GM23338 (cell line): ENCODE measurements around the gene AGBL4. TPM values are rescaled to one million over a fixed set of nuclear protein-coding genes. Genes with fewer than 3 reads are reported as not detected.

Source experiments
- ATAC-seq: fragments of 200-7000 bp; cut with Tn5 transposase; 3 replicates; pipeline ENCODE4 v1.9.1; 2020
- DNase-seq: peaks from one replicate; pipeline ENCODE4 v3.0.0-alpha.2; 2015; ENCODE audit warnings: low spot score
- H2AFZ ChIP-seq: fragments of 200-600 bp; sonication (generic); 2 replicates; pipeline ENCODE4 v1.8.0; 2016; ENCODE audit warnings: antibody characterized with exemption, mild to moderate bottlenecking, moderate library complexity
- H3F3A ChIP-seq: fragments of 200-600 bp; sonication (generic); replicated peaks from 2 replicates; pipeline ENCODE4 v1.8.0; 2017; ENCODE audit warnings: antibody characterized with exemption, mixed run types, low read depth
- H3K27ac ChIP-seq: fragments of 200-600 bp; sonication (generic); 2 replicates; pipeline ENCODE4 v1.6.1; 2016; ENCODE audit warnings: low read depth
- H3K27me3 ChIP-seq: fragments of 200-600 bp; sonication (generic); 2 replicates; pipeline ENCODE4 v1.8.0; 2016; ENCODE audit warnings: mild to moderate bottlenecking, mixed run types, moderate library complexity; ENCODE audit not compliant: insufficient read depth
- H3K36me3 ChIP-seq: fragments of 200-600 bp; sonication (generic); 2 replicates; pipeline ENCODE4 v1.8.0; 2016; ENCODE audit warnings: mild to moderate bottlenecking; ENCODE audit not compliant: insufficient read depth
- H3K4me1 ChIP-seq: fragments of 200-600 bp; sonication (generic); 2 replicates; pipeline ENCODE4 v1.8.0; 2016; ENCODE audit warnings: mild to moderate bottlenecking, moderate library complexity; ENCODE audit not compliant: insufficient read depth
- H3K4me2 ChIP-seq: fragments of 200-600 bp; sonication (generic); 2 replicates; pipeline ENCODE4 v1.7.1; 2017; ENCODE audit warnings: mixed run types
- H3K4me3 ChIP-seq: fragments of 200-600 bp; sonication (generic); 2 replicates; pipeline ENCODE4 v1.6.1; 2016; ENCODE audit warnings: mixed run types
- H3K79me2 ChIP-seq: fragments of 200-600 bp; sonication (generic); replicated peaks from 2 replicates; pipeline ENCODE4 v1.8.0; 2017; ENCODE audit warnings: mild to moderate bottlenecking; ENCODE audit not compliant: insufficient read depth
- H3K9me2 ChIP-seq: fragments of 200-600 bp; sonication (generic); 2 replicates; pipeline ENCODE4 v1.8.0; 2017; ENCODE audit not compliant: insufficient read depth
- H4K20me1 ChIP-seq: fragments of 200-600 bp; sonication (generic); replicated peaks from 2 replicates; pipeline ENCODE4 v1.8.0; 2017; ENCODE audit warnings: mild to moderate bottlenecking; ENCODE audit not compliant: insufficient read depth
- H3K27ac Mint-ChIP-seq: 2 replicates; pipeline ENCODE4 v1.8.0; 2020; ENCODE audit warnings: inconsistent platforms, mild to moderate bottlenecking, moderate library complexity, mixed read lengths
- H3K27me3 Mint-ChIP-seq: 3 replicates; pipeline ENCODE4 v1.8.0; 2022; ENCODE audit warnings: low read depth, mild to moderate bottlenecking, moderate library complexity, mixed read lengths, inconsistent platforms; ENCODE audit not compliant: insufficient read depth, poor library complexity
- H3K36me3 Mint-ChIP-seq: 3 replicates; pipeline ENCODE4 v1.8.0; 2021; ENCODE audit warnings: low read depth, mild to moderate bottlenecking, inconsistent platforms, moderate library complexity, mixed read lengths
- H3K4me1 Mint-ChIP-seq: 3 replicates; pipeline ENCODE4 v1.8.0; 2020; ENCODE audit warnings: mild to moderate bottlenecking, inconsistent platforms, mixed read lengths
- H3K4me3 Mint-ChIP-seq: 3 replicates; pipeline ENCODE4 v1.8.0; 2021; ENCODE audit warnings: moderate library complexity, mild to moderate bottlenecking, inconsistent platforms, mixed read lengths
- H3K9me3 Mint-ChIP-seq: 3 replicates; pipeline ENCODE4 v1.8.0; 2020; ENCODE audit warnings: moderate library complexity, mild to moderate bottlenecking, inconsistent platforms, mixed read lengths
- CREB1 ChIP-seq: fragments of 250-450 bp; sonication (Bioruptor Pico); IDR thresholded peaks from 2 replicates; pipeline ENCODE4 v1.5.0; 2020; ENCODE audit warnings: low read depth, mild to moderate bottlenecking, moderate library complexity
- CTCF ChIP-seq, 2 experiments: fragments of 200-600 bp in 1 of 2; sonication (generic) in 1 of 2; conservative IDR thresholded peaks; 2 replicates each; pipeline versions ENCODE4 v1.5.1 to v1.6.1; 2016 to 2017; ENCODE audit warnings: antibody characterized with exemption in 2 of 2, low read depth in 2 of 2, mild to moderate bottlenecking in 2 of 2, moderate library complexity in 1 of 2
- ETS1 ChIP-seq: IDR thresholded peaks from 2 replicates; pipeline ENCODE4 v1.6.1; 2016; ENCODE audit warnings: antibody characterized with exemption
- JUNB ChIP-seq: IDR thresholded peaks from one replicate; pipeline ENCODE4 v1.6.1; 2016; ENCODE audit warnings: antibody characterized with exemption; ENCODE audit not compliant: unreplicated experiment
- NANOG ChIP-seq: IDR thresholded peaks from 2 replicates; pipeline ENCODE4 v1.6.1; 2016; ENCODE audit warnings: antibody characterized with exemption, borderline replicate concordance
- POLR2AphosphoS5 ChIP-seq: IDR thresholded peaks from 2 replicates; pipeline ENCODE4 v1.6.1; 2016; ENCODE audit warnings: antibody characterized with exemption, low read depth
- REST ChIP-seq: IDR thresholded peaks from one replicate; pipeline ENCODE4 v1.6.1; 2018; ENCODE audit warnings: antibody characterized with exemption; ENCODE audit not compliant: unreplicated experiment
- STAT1 ChIP-seq: IDR thresholded peaks from one replicate; pipeline ENCODE4 v1.6.1; 2016; ENCODE audit warnings: antibody characterized with exemption; ENCODE audit not compliant: unreplicated experiment
- ZNF114 ChIP-seq: fragments of 250-450 bp; sonication (Bioruptor Pico); IDR thresholded peaks from 2 replicates; pipeline ENCODE4 v1.5.0; 2020; ENCODE audit warnings: mild to moderate bottlenecking, moderate library complexity
- polyA plus RNA-seq: library from polyadenylated mRNA; unstranded; fragments of >200 nt; fragmentation: Nextera tagmentation; extraction: Ambion mirVana; gene quantifications from 2 replicates; pipeline ENCODE4 v1.2.1, GENCODE V29; 2016
- total RNA-seq: library from RNA; depleted of rRNA; stranded (reverse); fragments of >200 nt; shearing (Covaris generic); gene quantifications from 2 replicates; pipeline ENCODE4 v1.2.3, GENCODE V29; 2014
- TF ChIP-seq, protein P1 (sequence below): fragments of 250-450 bp; sonication (Bioruptor Pico); IDR thresholded peaks from 2 replicates; pipeline ENCODE4 v1.5.0; 2020; ENCODE audit warnings: mild to moderate bottlenecking, moderate library complexity

Gene AGBL4
- total and polyA plus RNA-seq, 2 experiments from 2014 or later: 0.91 to 1.5 TPM

- H3K27me3 ChIP-seq: no peaks in the 10 kb centered on the region
- no peak for ATAC-seq
- Mint-ChIP-seq H3K4me3 (no peak overlapping the region), H3K9me3 (no peaks in the 10 kb centered on the region), H3K27me3 (peaks cover 2% of the 10 kb centered on the region), H3K27ac (no peak overlapping the region), H3K4me1 (peaks cover 12% of the 10 kb centered on the region), H3K36me3 (no peaks in the 10 kb centered on the region)
- H3K4me2 ChIP-seq: no peak overlapping the region
- no peaks in the 10 kb centered on the region for H3K36me3 ChIP-seq
- H2AFZ ChIP-seq: 0 out of 2 replicates have a peak overlapping the region, but pooled peaks have one; percentile 85
- H3K4me1 ChIP-seq: peaks cover 8% of the 10 kb centered on the region
- H3K9me2 ChIP-seq: no peaks in the 10 kb centered on the region; the same call in 1 of the 2 replicates
- H3K4me3 ChIP-seq: no peak overlapping the region
- H3K27ac ChIP-seq: no peak overlapping the region
- TF ChIP-seq NANOG: no peak
- DNase-seq: no peak
- H3K79me2 ChIP-seq: no peaks in the 10 kb centered on the region
- no peaks in the 10 kb centered on the region for H3F3A ChIP-seq
- no peaks in the 10 kb centered on the region for H4K20me1 ChIP-seq
Measured at GRCh38 chr1:48493041-48493440, 1530.7 kb downstream of the AGBL4 start.

- no peak overlapping the region for H3K27ac ChIP-seq
- Mint-ChIP-seq H3K36me3 (no peaks in the 10 kb centered on the region), H3K27ac (no peak overlapping the region), H3K27me3 (peaks cover 2% of the 10 kb centered on the region), H3K4me3 (no peak overlapping the region), H3K4me1 (peaks cover 9% of the 10 kb centered on the region), H3K9me3 (no peaks in the 10 kb centered on the region)
- no peaks in the 10 kb centered on the region for H4K20me1 ChIP-seq
- H3K4me3 ChIP-seq: no peak overlapping the region
- H3K36me3 ChIP-seq: no peaks in the 10 kb centered on the region
- no peak for ATAC-seq
- no peaks in the 10 kb centered on the region; the same call in 1 of the 2 replicates for H3K9me2 ChIP-seq
- H3K79me2 ChIP-seq: no peaks in the 10 kb centered on the region
- H3F3A ChIP-seq: no peaks in the 10 kb centered on the region
- no peaks in the 10 kb centered on the region for H3K27me3 ChIP-seq
- TF ChIP-seq CREB1 (no peak), STAT1 (no peak), REST (no peak), POLR2AphosphoS5 (no peak), CTCF (conservative IDR thresholded peaks at IDR 0.05; ENCODE audit: low read depth in 2 of 2) (no peak), ZNF114 (CRISPR knock-in tag) (no peak), JUNB (no peak), NANOG (no peak), ETS1 (no peak)
- TF ChIP-seq, protein P1, sequence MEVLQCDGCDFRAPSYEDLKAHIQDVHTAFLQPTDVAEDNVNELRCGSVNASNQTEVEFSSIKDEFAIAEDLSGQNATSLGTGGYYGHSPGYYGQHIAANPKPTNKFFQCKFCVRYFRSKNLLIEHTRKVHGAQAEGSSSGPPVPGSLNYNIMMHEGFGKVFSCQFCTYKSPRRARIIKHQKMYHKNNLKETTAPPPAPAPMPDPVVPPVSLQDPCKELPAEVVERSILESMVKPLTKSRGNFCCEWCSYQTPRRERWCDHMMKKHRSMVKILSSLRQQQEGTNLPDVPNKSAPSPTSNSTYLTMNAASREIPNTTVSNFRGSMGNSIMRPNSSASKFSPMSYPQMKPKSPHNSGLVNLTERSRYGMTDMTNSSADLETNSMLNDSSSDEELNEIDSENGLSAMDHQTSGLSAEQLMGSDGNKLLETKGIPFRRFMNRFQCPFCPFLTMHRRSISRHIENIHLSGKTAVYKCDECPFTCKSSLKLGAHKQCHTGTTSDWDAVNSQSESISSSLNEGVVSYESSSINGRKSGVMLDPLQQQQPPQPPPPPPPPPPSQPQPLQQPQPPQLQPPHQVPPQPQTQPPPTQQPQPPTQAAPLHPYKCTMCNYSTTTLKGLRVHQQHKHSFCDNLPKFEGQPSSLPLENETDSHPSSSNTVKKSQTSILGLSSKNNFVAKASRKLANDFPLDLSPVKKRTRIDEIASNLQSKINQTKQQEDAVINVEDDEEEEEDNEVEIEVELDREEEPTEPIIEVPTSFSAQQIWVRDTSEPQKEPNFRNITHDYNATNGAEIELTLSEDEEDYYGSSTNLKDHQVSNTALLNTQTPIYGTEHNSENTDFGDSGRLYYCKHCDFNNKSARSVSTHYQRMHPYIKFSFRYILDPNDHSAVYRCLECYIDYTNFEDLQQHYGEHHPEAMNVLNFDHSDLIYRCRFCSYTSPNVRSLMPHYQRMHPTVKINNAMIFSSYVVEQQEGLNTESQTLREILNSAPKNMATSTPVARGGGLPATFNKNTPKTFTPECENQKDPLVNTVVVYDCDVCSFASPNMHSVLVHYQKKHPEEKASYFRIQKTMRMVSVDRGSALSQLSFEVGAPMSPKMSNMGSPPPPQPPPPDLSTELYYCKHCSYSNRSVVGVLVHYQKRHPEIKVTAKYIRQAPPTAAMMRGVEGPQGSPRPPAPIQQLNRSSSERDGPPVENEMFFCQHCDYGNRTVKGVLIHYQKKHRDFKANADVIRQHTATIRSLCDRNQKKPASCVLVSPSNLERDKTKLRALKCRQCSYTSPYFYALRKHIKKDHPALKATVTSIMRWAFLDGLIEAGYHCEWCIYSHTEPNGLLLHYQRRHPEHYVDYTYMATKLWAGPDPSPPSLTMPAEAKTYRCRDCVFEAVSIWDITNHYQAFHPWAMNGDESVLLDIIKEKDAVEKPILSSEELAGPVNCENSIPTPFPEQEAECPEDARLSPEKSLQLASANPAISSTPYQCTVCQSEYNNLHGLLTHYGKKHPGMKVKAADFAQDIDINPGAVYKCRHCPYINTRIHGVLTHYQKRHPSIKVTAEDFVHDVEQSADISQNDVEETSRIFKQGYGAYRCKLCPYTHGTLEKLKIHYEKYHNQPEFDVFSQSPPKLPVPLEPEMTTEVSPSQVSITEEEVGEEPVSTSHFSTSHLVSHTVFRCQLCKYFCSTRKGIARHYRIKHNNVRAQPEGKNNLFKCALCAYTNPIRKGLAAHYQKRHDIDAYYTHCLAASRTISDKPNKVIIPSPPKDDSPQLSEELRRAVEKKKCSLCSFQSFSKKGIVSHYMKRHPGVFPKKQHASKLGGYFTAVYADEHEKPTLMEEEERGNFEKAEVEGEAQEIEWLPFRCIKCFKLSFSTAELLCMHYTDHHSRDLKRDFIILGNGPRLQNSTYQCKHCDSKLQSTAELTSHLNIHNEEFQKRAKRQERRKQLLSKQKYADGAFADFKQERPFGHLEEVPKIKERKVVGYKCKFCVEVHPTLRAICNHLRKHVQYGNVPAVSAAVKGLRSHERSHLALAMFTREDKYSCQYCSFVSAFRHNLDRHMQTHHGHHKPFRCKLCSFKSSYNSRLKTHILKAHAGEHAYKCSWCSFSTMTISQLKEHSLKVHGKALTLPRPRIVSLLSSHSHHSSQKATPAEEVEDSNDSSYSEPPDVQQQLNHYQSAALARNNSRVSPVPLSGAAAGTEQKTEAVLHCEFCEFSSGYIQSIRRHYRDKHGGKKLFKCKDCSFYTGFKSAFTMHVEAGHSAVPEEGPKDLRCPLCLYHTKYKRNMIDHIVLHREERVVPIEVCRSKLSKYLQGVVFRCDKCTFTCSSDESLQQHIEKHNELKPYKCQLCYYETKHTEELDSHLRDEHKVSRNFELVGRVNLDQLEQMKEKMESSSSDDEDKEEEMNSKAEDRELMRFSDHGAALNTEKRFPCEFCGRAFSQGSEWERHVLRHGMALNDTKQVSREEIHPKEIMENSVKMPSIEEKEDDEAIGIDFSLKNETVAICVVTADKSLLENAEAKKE (CRISPR knock-in tag): no peak
- peaks cover 8% of the 10 kb centered on the region for H3K4me1 ChIP-seq
- H3K4me2 ChIP-seq: no peak overlapping the region
- H2AFZ ChIP-seq: 0 out of 2 replicates have a peak overlapping the region, but pooled peaks have one; percentile 66
- DNase-seq: no peak
Measured at GRCh38 chr1:48492392-48492791, 1531.4 kb downstream of the AGBL4 start.
